GM10847 (cell line): ENCODE measurements around the gene TM7SF2.
A peak's percentile ranks its signal among the peaks of the same experiment; 100 is the strongest.

Experiments
- POLR2A ChIP-seq: IDR thresholded peaks from 2 replicates; pipeline ENCODE4 v1.6.1; 2011; ENCODE audit not compliant: insufficient read length; ENCODE audit errors: extremely low read depth

The TM7SF2 gene

GRCh38 chr11:65084598-65085375 is 26.9 kb upstream of the TM7SF2 start:
- no peak for TF ChIP-seq POLR2A

- no peak for TF ChIP-seq POLR2A
Measured at GRCh38 chr11:65085446-65085845, 26.2 kb upstream of the TM7SF2 start.

GRCh38 chr11:65086809-65087208 is 24.9 kb upstream of the TM7SF2 start:
- TF ChIP-seq POLR2A: no peak

GRCh38 chr11:65087216-65087615 is 24.5 kb upstream of the TM7SF2 start:
- no peak for TF ChIP-seq POLR2A

GRCh38 chr11:65087827-65088226 is 23.8 kb upstream of the TM7SF2 start:
- TF ChIP-seq POLR2A: no peak

- no peak for TF ChIP-seq POLR2A
Measured at GRCh38 chr11:65089621-65090020, 22.1 kb upstream of the TM7SF2 start.

- no peak for TF ChIP-seq POLR2A
Measured at GRCh38 chr11:65090628-65091027, 21.0 kb upstream of the TM7SF2 start.

GRCh38 chr11:65095427-65095826 is 16.2 kb upstream of the TM7SF2 start:
- TF ChIP-seq POLR2A: no peak

GRCh38 chr11:65095974-65096806 is 15.5 kb upstream of the TM7SF2 start, which contains the start of gene VPS51:
Gene VPS51 (plus strand): TSS chr11:65096214. CDS start chr11:65096251, 37 bp downstream.
- TF ChIP-seq POLR2A: peak; percentile 80

- TF ChIP-seq POLR2A: no peak
Measured at GRCh38 chr11:65096926-65097325, 14.7 kb upstream of the TM7SF2 start.

GRCh38 chr11:65100674-65101350 is 10.9 kb upstream of the TM7SF2 start:
- no peak for TF ChIP-seq POLR2A

GRCh38 chr11:65102142-65103095 is 9.3 kb upstream of the TM7SF2 start:
- TF ChIP-seq POLR2A: no peak

- no peak for TF ChIP-seq POLR2A
Measured at GRCh38 chr11:65103476-65103875, 8.2 kb upstream of the TM7SF2 start.

- TF ChIP-seq POLR2A: no peak
Measured at GRCh38 chr11:65104628-65105027, 7.0 kb upstream of the TM7SF2 start.
